Urothelium cell line (cell line): ENCODE data around the gene ARNT2.
A peak's percentile ranks its signal among the peaks of the same experiment; 100 is the strongest.

ENCODE experiments used
- DNase-seq: peaks from one replicate; pipeline ENCODE4 v3.0.0; 2011; ENCODE audit warnings: low spot score, mixed read lengths
- FAIRE-seq: peaks from 2 replicates; lab custom pipeline; 2011; peaks lifted over from hg19 to GRCh38; lab: Jason Lieb, UNC

Gene ARNT2

DNA sequence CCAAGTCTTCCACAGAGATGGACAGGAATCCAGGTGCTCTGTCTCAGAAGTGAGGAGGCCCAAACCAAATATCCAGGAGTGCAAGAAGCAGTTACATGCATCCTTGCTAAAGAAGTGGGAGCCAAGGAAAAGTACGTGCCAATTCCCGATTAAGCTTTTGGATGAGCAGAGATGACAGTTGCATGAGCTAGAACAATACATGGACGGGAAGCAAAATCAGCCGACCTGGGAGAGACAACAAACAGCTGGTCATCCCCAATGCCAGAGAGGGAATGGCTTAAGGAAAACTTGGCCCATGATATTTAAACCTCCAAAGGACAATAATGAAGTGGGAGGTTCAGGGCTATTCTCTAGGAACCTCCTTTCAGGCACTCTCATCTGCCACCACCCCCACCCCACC is 204.9 kb downstream of the ARNT2 start:
- DNase-seq: no peak
- no peak for FAIRE-seq

DNA sequence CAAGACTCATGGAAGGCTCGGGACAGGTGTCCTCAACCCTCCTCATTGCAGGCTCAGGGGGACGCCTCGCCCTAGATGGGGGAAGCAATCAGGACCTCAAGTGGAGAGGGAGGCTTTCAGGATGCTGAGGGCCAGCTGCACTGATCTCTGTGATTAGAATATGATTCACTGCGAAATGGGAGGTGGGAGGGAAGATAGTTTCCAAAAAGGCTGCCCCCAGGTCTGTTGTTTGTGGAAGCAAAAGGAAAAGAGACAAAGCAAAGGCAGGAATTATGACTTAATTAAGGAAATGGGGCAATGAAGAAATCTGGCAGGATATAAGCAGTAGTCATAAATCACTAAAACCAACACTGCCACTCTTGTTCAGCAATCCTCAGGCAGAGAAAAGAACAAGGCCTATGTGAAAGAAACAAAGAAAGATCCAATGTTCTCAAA is 205.3 kb downstream of the ARNT2 start:
- FAIRE-seq: no peak

DNA sequence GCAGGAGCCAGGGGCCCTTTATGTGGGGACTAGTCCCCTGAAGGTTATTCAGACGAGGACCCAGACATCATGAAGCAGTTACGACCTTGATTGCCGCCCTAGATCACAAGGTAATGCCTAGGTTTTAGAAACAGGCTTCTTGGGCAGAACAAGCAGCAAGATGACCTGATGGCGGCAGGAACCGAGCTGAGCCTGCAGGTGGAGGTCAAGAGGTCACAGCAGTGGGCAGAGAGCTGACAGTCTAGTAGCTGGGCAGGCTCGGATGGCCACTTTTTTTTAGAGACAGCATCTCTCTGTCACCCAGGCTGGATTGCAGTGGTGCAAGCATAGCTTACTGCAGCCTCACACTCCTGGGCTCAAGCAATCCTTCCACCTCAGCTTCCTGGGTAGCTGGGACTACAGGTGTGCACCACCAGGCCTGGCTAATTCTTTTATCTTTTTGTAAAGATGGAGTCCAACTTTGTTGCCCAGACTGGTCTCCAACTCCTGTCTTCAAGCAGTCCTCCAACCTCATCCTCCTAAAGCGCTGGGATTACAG is 207.4 kb downstream of the ARNT2 start:
- DNase-seq (no peak), FAIRE-seq (no peak)

More for the DNA sequence above, 205.3 kb downstream of the ARNT2 start:
- no peak for DNase-seq

DNA sequence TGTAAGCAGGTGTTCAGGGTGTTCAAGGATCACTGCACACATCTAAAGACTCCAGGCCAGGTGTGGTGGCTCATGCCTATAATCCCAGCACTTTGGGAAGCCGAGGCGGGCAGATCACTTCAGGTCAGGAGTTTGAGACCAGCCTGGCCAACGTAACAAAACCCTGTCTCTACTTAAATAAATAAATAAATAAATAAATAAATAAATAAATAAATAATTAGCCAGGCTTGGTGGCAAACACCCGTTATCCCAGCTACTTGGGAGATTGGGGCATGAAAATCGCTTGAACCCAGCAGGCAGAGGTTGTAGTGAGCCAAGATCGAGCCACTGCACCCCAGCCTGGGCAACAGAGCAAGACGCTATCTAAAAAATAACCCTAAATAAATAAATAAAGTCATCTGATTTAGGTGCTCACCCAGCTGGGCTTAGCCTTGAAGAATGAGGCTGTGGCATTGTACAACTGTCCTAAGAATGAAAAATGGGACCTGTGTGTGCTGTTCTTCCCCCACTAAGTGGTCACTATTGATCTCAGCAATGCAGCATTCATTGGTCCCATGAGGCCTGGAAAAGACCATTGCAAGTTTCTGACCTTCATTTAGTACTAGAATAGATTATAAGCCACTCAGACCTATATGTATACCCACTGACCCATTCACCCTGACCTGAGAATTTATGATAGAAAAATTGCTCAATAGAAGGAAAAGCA is 208.1 kb downstream of the ARNT2 start:
- DNase-seq (no peak), FAIRE-seq (no peak)

DNA sequence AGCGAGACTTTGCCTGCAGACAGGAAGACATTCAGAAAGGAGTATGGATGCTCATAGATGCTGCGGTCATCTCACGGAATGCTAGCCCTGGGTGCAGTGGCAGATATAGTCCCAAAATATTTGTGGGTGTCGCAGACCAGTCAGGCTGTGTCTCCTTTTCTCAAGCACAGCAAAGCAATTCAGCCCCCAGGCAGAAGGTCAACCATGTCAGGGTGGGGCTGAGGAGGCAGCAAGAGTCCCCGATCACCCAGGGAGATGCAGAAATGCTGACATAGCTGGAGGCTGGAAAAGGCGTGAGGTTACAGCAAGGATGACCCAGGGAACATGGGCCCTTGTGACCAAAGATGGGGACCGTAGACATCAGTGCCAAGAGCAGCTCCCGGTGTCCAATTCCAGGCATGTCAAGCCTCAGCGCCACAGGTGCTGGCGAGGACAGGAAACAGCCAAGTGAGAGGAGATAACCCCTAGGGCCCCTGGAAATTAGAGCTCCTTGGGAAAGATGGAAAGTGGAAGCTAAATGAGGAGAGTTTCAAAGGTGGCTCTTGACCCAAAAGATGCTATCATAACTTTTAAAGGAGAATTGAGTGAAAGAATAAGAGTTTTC is 209.7 kb downstream of the ARNT2 start:
- DNase-seq: no peak
- no peak for FAIRE-seq

DNA sequence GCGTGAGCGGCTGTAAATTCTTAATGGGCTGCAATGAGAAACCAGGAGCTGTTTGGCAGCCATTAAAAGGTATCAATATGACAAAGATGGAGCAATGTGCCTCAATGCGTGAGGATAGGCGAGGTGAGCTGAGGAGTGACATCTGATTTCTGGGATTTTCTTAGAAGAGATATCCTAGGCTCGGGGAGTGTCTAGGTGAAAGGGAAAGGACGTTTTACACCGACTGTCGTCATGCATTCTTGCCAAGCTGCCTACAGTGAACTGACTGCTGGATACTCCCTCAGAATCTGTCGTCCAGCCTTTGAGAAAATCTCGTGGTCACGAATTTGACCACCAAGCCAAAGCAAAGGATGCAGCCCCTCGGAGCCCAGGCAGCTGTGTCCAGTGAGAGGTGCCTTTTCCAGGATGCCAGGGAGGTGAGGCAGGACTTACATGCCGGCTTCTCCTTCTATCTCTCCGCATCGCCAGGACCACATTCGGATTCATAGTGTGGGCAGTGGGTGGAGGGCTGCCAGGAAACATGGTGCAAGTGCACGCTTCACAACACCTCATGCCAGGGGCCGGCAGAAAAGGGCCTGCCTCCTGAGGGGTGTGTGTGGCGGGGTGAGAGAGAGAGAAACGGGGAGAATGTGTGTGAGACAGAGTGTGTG is 210.7 kb downstream of the ARNT2 start:
- no peak for FAIRE-seq

DNA sequence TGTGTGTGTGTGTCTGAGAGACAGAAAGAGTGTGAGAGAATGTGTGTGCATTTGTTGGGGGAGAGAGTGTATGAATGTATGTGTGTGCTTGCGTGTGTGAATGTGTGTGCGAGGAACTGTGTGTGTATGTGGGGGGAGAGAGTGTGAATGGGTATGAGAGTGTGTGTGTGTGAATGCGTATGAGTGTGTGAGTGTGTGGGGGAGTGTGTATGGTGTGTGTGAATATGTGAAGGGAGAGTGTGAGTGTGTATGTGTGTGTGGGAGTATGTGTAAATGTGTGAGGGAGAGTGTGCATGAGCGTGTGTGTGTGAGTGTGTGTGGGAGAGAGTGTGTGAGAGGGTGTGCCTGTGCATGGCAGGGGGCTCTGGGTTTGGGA is 211.2 kb downstream of the ARNT2 start:
- DNase-seq (no peak), FAIRE-seq (peak; percentile 97)

More for the DNA sequence above, 210.7 kb downstream of the ARNT2 start:
- DNase-seq: no peak

DNA sequence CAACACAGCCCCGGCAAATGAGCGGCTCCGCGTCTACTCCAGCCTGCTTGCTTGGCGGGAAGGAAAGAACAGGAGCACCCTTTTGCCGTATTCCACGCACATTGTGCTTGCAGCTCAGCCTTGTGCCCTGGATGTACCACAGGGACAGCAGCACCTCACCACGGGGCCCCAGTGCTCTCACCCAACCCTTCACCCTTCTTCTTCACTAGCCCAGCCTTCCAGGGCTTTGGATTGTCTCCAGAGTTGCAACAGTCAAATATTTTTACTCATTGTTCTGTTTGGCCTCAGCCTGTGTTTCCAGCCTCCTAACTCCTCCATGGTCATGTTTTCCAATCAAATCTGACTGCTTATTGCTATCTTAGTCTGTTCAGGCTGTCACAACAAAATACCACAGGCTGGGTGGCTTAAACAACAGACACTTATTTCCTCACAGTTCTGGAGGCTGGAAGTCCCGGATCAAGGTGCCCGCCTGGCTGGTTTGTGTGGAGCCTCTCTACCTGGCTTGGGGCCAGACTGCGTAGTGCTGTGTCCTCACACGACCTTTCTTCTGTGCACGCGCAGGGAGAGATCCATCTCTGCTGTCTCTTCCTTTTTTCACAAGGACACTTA is 211.7 kb downstream of the ARNT2 start:
- DNase-seq (peak; percentile 62), FAIRE-seq (peak; percentile 46)

DNA sequence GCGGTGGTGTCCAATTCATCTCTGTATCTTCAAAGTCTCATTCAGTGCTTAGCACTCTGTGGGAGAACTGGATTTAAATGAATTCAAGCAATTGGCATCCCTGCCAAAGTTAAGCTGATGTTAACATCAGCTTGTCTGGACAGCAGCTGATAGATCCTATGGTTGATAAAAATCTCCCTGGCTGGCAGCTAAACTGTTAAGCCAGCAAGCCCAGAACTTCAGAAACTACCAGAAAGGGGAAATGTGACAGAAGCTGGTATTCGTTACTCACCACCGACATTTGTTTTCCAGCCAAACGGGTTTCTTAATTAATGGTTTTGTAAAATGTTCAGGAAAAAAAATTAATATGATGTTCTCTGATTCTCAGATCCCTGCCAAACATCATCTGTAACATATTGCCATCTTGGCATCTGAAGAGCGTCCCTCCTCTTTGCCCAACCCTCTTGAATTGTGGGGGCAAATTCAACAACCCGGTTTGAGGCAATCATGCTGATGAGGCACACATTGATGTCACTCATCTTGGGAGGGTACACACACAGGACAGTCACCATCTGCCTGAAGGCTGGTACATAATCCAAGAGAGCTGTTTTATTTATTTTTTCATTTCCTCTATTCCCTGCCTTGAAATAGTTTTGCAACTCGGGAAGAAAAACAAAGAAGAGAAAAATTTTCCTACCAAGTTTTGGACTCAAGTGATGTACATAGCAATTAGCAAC is 214.7 kb downstream of the ARNT2 start:
- DNase-seq (no peak), FAIRE-seq (no peak)

DNA sequence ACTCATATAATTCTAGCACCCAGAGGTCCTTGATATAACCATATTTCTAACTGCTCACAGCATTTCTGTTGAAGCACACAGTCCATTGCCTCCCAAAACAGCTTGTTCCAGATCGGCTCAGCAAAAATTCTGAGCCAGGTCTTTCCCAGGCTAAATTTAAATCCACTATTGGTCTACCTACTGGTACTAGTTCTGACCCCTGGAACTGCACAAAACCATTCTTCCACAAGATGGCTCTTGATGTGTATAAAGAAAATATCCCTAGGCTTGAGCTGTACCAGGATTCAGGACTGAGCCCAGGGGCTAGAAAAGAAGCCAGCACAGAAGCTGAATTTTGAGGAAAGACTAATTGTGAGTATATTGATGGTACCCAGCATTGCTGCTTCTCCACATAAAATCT is 215.5 kb downstream of the ARNT2 start:
- FAIRE-seq (no peak), DNase-seq (no peak)

DNA sequence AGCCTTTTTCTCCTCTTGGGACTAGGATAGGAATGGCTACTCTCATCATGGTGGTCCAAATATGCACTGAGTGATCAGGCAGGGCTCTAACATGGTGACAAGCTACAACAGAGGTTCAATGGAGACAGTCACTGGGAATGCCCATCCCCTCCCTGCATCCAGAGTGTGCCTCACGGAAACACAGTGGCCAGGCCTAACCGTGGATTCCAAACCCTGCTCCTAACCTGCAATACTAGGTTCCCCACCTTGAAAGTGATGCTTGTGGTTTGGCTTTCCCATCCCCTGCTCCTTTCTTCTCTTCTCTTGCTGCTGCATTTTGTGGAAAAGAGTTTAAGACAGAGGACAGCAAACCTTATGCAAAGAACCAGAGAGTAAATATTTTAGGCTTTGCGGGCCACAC is 216.0 kb downstream of the ARNT2 start:
- DNase-seq (no peak), FAIRE-seq (no peak)

DNA sequence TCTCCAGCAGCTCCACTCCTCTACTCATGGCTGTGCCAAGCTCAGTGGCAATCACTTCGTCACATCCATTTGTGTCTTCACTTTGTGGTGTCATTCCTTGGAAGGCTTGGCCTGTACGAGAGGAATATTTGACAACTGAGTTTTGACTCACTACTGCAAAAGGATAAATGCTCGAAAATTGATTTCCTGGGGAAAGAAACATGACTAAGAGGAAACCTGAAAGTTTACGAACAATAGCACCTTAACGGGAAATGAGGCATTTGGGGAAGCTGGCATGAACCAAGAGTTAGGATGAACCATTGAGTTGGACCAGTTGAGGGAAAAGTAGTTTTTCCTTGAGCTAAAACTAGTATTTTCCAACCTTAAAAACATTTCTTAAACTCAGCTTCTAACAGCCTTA is 216.7 kb downstream of the ARNT2 start:
- FAIRE-seq (no peak), DNase-seq (no peak)

DNA sequence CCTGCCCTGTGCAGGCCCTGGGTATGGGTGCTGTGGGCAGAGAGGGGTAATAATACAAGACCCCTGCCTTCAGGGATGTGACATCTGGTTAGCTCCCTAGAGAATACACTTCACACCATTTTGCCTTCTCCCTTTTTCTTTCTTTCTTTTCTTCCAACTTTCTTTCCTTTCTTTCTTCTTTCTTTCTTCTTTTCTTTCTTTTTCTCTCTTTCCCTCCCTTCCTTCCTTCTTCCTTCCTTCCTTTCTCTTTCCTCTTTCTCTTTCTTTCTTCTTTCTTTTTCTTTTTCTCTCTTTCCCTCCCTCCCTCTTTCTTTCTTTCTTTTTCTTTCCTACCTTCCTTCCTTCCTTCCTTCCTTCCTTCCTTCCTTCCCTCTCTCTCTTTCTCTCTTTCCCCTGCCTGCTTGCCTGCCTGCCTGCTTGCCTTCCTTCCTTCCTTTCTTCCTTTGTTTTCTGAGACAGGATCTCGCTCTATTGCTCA is 222.5 kb downstream of the ARNT2 start:
- no peak for DNase-seq
- no peak for FAIRE-seq

DNA sequence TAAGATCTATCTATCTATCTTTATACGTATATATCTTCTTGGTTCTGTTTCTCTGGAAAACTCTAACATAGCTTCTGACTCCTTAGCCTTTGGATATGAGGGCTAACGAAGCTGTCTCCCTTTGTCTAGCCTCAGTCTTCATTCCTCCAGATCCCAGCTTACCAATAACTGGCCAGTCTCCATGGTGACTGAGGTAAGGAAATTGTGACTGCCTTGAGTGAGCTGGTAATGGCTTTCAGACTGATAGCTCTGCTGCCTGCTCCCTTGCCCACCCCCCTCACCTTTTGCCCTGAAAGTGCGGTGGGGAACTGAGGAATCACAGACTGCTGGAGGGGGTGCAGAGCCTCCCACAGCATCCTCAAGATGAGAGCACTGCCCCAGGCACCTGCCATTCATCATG is 225.2 kb downstream of the ARNT2 start:
- FAIRE-seq: no peak
- no peak for DNase-seq

DNA sequence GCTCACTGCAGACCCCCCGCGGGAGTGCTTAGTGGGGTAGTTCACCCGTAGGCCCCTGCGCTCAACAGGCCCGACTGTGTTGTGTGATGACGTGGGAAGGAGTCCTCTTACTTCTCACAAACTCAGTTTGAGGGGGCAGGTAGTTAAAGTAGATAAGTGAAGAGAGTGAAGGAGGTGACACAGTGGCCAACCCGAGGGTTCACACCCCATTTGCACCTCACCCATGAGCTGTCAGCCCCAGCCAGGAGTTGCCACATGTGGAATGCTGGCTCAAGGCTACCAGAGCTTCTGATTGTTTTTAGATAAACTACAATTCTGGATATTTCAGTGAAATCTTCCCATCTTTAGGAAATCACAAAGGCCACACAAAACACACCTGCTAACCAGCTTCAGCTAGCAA is 226.8 kb downstream of the ARNT2 start:
- no peak for FAIRE-seq

DNA sequence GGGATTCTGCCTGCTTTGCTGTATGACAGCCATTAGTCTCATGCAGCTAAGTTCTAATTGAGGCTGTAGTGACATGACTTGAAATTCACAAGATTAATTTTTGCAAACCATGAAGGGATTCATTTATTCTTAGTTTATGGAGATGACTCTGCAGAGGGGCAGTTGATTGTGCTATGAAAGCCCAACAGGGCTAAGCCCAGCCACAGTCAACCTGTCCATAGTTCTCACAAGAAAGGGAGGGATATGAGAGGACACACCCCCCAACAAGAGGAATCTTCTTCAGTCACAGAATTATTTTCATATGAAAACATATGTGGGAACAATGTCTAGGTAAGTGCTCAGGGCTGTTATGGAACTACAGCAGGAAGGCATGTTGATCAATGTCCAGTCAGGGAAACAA is 229.0 kb downstream of the ARNT2 start:
- FAIRE-seq: no peak
- no peak for DNase-seq

More for the DNA sequence above, 226.8 kb downstream of the ARNT2 start:
- no peak for DNase-seq

DNA sequence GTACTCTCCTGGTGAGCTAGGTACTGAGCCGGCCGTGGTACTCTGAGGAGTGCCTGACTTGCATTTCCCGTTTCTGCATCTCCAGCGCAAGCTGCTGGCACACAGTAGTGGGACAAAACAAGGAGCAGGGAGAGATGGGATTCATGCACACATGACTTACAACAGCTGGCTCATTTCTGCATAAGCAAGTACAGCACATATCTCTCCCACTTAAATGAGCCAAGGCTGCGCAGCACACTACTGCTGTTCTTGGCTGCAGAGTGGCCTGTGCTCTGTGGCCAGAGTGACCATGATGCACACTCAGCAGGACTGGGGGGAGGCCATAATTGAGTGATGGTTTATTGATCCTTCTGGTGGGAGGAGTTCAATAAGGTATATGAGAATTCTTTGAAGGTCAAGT is 231.8 kb downstream of the ARNT2 start:
- FAIRE-seq (no peak), DNase-seq (no peak)

DNA sequence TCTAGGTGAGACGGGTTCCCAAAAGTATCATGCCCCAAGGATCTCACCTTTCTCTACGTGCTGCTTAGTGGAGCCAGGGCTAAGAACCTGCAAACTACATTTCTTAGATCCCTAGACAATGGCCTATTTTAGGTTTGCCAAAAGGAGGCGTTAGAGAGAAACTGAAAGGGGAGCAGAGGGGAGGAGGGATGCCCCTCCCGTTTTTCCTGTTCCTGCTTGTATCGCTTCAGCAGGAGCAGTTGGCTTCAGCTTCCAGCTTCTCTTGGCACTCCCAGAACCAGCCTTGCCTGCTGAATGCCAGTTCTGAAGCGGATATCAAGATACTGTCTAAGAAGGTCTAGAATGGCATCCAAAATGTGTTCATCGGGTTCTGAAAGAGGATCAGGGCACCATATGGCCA is 232.5 kb downstream of the ARNT2 start:
- DNase-seq (no peak), FAIRE-seq (no peak)

DNA sequence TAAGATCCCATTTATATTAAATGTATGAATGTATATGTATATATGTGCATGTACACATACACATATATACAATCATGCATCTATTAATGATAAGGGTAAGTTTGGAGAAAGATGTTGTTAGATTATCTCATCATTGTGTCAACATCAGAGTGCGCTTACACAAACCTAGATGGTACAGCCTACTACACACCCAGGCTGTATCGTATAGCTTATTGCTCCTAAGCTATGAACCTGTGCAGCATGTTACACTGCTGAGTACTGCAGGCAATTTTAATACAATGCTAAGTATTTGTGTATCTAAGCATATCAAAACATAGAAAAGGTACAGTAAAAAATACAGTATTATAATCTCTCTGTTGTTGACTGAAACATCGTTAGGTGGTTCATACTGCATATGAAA is 233.6 kb downstream of the ARNT2 start:
- FAIRE-seq: no peak

DNA sequence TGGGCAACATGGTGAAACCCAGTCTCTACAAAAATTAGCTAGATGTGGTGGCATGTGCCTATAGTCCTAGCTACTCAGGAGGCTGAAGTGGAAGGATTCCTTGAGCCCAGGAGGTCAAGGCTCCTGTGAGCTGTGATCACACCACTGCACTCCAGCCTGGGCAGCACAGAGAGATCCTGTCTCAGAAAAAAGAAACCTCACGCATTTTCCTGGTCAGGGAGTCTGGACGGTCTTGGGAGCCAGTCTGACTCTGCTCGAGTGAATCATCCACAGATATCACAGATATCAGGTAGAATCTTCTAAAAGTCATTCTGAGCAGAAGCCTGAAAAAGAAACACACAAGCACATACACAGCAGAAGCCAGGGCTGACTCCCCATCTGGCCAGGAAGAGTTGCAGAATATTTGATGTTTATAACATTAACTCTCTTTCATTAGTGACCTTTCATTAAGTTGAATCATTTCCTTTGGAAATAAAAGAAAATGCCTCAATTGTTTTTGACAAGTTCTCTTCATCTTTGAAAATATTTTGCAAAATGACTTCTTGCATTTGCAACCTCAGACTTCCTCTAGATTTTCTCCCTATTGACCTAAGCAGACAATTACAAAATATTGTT is 234.5 kb downstream of the ARNT2 start:
- FAIRE-seq: no peak
- DNase-seq: no peak

More for the DNA sequence above, 233.6 kb downstream of the ARNT2 start:
- no peak for DNase-seq
